HEK293 (cell line): ENCODE measurements around the gene IFFO2.
A peak's percentile ranks its signal among the peaks of the same experiment; 100 is the strongest.

Source experiments
- CTCF ChIA-PET: fragments of 350-600 bp; formaldehyde crosslinking; extraction: SDS; loops from one replicate; lab custom pipeline; 2021; ENCODE audit warnings: antibody characterized with exemption; lab: Yijun Ruan, JAX
- POLR2A ChIA-PET: fragments of 300-600 bp; formaldehyde crosslinking; extraction: SDS; loops from one replicate; lab custom pipeline; 2020; ENCODE audit warnings: antibody characterized with exemption, inconsistent platforms; lab: Yijun Ruan, JAX
- H3K27ac ChIP-seq: fragments of 200-500 bp; sonication (Bioruptor generic); 2 replicates; pipeline ENCODE4 v1.5.1; 2014; ENCODE audit warnings: low read depth, low read length, control low read depth, inconsistent platforms; ENCODE audit errors: extremely low read depth
- H3K36me3 ChIP-seq, 2 experiments: fragments of 200-500 bp in 1 of 2; sonication (Bioruptor generic) in 1 of 2; 1 replicate in 1 of 2; 2 replicates in 1 of 2; pipeline ENCODE4 v1.5.1; 2014 to 2017; ENCODE audit warnings: inconsistent platforms in 2 of 2, low read length in 2 of 2; ENCODE audit not compliant: control insufficient read depth in 2 of 2, insufficient read depth in 1 of 2
- H3K4me1 ChIP-seq: fragments of 200-500 bp; sonication (Bioruptor generic); 2 replicates; pipeline ENCODE4 v1.5.1; 2014; ENCODE audit warnings: mild to moderate bottlenecking, low read length, inconsistent platforms; ENCODE audit not compliant: control insufficient read depth, insufficient read depth
- H3K4me3 ChIP-seq: 2 replicates; pipeline ENCODE4 v1.5.1; 2011; ENCODE audit warnings: low read depth, mild to moderate bottlenecking, control low read depth, low read length, moderate library complexity
- H3K9me3 ChIP-seq: fragments of 200-500 bp; sonication (Bioruptor generic); 2 replicates; pipeline ENCODE4 v1.5.1; 2014; ENCODE audit warnings: low read depth, low read length, inconsistent platforms; ENCODE audit not compliant: control insufficient read depth, insufficient read depth
- ATF2 ChIP-seq: fragments of 450-650 bp; formaldehyde crosslinking; IDR thresholded peaks from 2 replicates; pipeline ENCODE4 v1.5.1; 2016; ENCODE audit warnings: missing biosample characterization, missing genetic modification characterization, low read depth
- GLI2 ChIP-seq: fragments of 450-650 bp; formaldehyde crosslinking; IDR thresholded peaks from 2 replicates; pipeline ENCODE4; 2017; ENCODE audit warnings: missing biosample characterization, missing genetic modification characterization, low read depth, borderline replicate concordance
- GLIS2 ChIP-seq: fragments of 450-650 bp; formaldehyde crosslinking; IDR thresholded peaks from 2 replicates; pipeline ENCODE4 v1.5.1; 2016; ENCODE audit warnings: missing biosample characterization, missing genetic modification characterization
- KLF17 ChIP-seq: fragments of 450-650 bp; formaldehyde crosslinking; IDR thresholded peaks from 2 replicates; pipeline ENCODE4 v1.5.1; 2016; ENCODE audit warnings: missing biosample characterization, missing genetic modification characterization
- OSR2 ChIP-seq: fragments of 450-650 bp; formaldehyde crosslinking; IDR thresholded peaks from 2 replicates; pipeline ENCODE4 v1.5.1; 2016; ENCODE audit warnings: missing biosample characterization, missing genetic modification characterization
- REPIN1 ChIP-seq: fragments of 450-650 bp; formaldehyde crosslinking; IDR thresholded peaks from 2 replicates; pipeline ENCODE4 v1.5.1; 2017; ENCODE audit warnings: missing biosample characterization, missing genetic modification characterization, low read depth
- SETDB1 ChIP-seq: IDR thresholded peaks from one replicate; pipeline ENCODE4 v1.6.1; 2017; ENCODE audit warnings: mild to moderate bottlenecking, low read length, moderate library complexity, mixed read lengths; ENCODE audit not compliant: insufficient read length
- SP2 ChIP-seq: fragments of 450-650 bp; formaldehyde crosslinking; IDR thresholded peaks from 2 replicates; pipeline ENCODE4 v1.5.1; 2016; ENCODE audit warnings: missing biosample characterization, missing genetic modification characterization
- ZBTB21 ChIP-seq: fragments of 450-650 bp; formaldehyde crosslinking; IDR thresholded peaks from 2 replicates; pipeline ENCODE4 v1.5.1; 2017; ENCODE audit warnings: missing biosample characterization, missing genetic modification characterization
- ZBTB6 ChIP-seq: fragments of 450-650 bp; formaldehyde crosslinking; IDR thresholded peaks from 2 replicates; pipeline ENCODE4 v1.5.1; 2017; ENCODE audit warnings: missing biosample characterization, missing genetic modification characterization
- ZFP37 ChIP-seq: fragments of 450-650 bp; formaldehyde crosslinking; IDR thresholded peaks from 2 replicates; pipeline ENCODE4 v1.5.1; 2016; ENCODE audit warnings: missing biosample characterization, missing genetic modification characterization
- ZNF155 ChIP-seq: fragments of 450-650 bp; formaldehyde crosslinking; IDR thresholded peaks from 2 replicates; pipeline ENCODE4 v1.5.1; 2016; ENCODE audit warnings: missing biosample characterization, missing genetic modification characterization
- ZNF16 ChIP-seq: fragments of 450-650 bp; formaldehyde crosslinking; IDR thresholded peaks from 2 replicates; pipeline ENCODE4 v1.5.1; 2016; ENCODE audit warnings: low read depth, missing biosample characterization, missing genetic modification characterization
- ZNF18 ChIP-seq: fragments of 450-650 bp; formaldehyde crosslinking; IDR thresholded peaks from 2 replicates; pipeline ENCODE4 v1.5.1; 2016; ENCODE audit warnings: missing biosample characterization, missing genetic modification characterization
- ZNF214 ChIP-seq: fragments of 450-650 bp; formaldehyde crosslinking; IDR thresholded peaks from 2 replicates; pipeline ENCODE4 v1.5.1; 2017; ENCODE audit warnings: missing biosample characterization, mild to moderate bottlenecking, missing genetic modification characterization, borderline replicate concordance
- ZNF239 ChIP-seq: fragments of 450-650 bp; formaldehyde crosslinking; IDR thresholded peaks from 2 replicates; pipeline ENCODE4 v1.5.1; 2016; ENCODE audit warnings: missing biosample characterization, missing genetic modification characterization
- ZNF311 ChIP-seq: fragments of 450-650 bp; formaldehyde crosslinking; IDR thresholded peaks from 2 replicates; pipeline ENCODE4 v1.5.1; 2017; ENCODE audit warnings: missing biosample characterization, missing genetic modification characterization, borderline replicate concordance
- ZNF354C ChIP-seq: fragments of 450-650 bp; formaldehyde crosslinking; IDR thresholded peaks from 2 replicates; pipeline ENCODE4 v1.5.1; 2016; ENCODE audit warnings: missing biosample characterization, missing genetic modification characterization, low read depth, borderline replicate concordance
- ZNF423 ChIP-seq: fragments of 450-650 bp; formaldehyde crosslinking; IDR thresholded peaks from 2 replicates; pipeline ENCODE4 v1.5.1; 2016; ENCODE audit warnings: missing biosample characterization, missing genetic modification characterization
- ZNF426 ChIP-seq: fragments of 450-650 bp; formaldehyde crosslinking; IDR thresholded peaks from 2 replicates; pipeline ENCODE4 v1.5.1; 2017; ENCODE audit warnings: missing biosample characterization, missing genetic modification characterization, mild to moderate bottlenecking, inconsistent platforms, moderate library complexity
- ZNF529 ChIP-seq: fragments of 450-650 bp; formaldehyde crosslinking; IDR thresholded peaks from 2 replicates; pipeline ENCODE4 v1.5.1; 2017; ENCODE audit warnings: missing genetic modification characterization, missing biosample characterization; ENCODE audit not compliant: insufficient replicate concordance
- ZNF561 ChIP-seq: fragments of 450-650 bp; IDR thresholded peaks from 2 replicates; pipeline ENCODE4 v1.5.1; 2018; ENCODE audit warnings: missing biosample characterization, missing genetic modification characterization, borderline replicate concordance
- ZNF571 ChIP-seq: fragments of 450-650 bp; formaldehyde crosslinking; IDR thresholded peaks from 2 replicates; pipeline ENCODE4 v1.5.0; 2017; ENCODE audit warnings: missing biosample characterization, missing genetic modification characterization
- ZNF585B ChIP-seq: fragments of 450-650 bp; formaldehyde crosslinking; IDR thresholded peaks from 2 replicates; pipeline ENCODE4 v1.5.1; 2016; ENCODE audit warnings: missing biosample characterization, missing genetic modification characterization
- ZNF600 ChIP-seq: fragments of 450-650 bp; formaldehyde crosslinking; IDR thresholded peaks from 2 replicates; pipeline ENCODE4 v1.5.1; 2016; ENCODE audit warnings: missing biosample characterization, missing genetic modification characterization
- ZNF654 ChIP-seq: fragments of 450-650 bp; formaldehyde crosslinking; IDR thresholded peaks from 2 replicates; pipeline ENCODE4 v1.5.1; 2016; ENCODE audit warnings: low read depth, missing biosample characterization, missing genetic modification characterization
- ZSCAN30 ChIP-seq: fragments of 450-650 bp; IDR thresholded peaks from 2 replicates; pipeline ENCODE4 v1.5.1; 2018; ENCODE audit warnings: missing biosample characterization, mild to moderate bottlenecking, missing genetic modification characterization, moderate library complexity
- TF ChIP-seq, protein P1 (sequence below): fragments of 450-650 bp; formaldehyde crosslinking; IDR thresholded peaks from 2 replicates; pipeline ENCODE4 v1.5.1; 2016; ENCODE audit warnings: missing biosample characterization, missing genetic modification characterization, borderline replicate concordance

The IFFO2 gene

GRCh38 chr1:18859560-18859959, 96.9 kb downstream of the IFFO2 start, which contains the start of gene TAS1R2:
TAS1R2 (minus strand) TSS chr1:18859660; CDS start chr1:18859660, 0 bp downstream.
- CTCF ChIA-PET: no interaction called here
- TF ChIP-seq ZNF423: no peak
- TF ChIP-seq, protein P1, sequence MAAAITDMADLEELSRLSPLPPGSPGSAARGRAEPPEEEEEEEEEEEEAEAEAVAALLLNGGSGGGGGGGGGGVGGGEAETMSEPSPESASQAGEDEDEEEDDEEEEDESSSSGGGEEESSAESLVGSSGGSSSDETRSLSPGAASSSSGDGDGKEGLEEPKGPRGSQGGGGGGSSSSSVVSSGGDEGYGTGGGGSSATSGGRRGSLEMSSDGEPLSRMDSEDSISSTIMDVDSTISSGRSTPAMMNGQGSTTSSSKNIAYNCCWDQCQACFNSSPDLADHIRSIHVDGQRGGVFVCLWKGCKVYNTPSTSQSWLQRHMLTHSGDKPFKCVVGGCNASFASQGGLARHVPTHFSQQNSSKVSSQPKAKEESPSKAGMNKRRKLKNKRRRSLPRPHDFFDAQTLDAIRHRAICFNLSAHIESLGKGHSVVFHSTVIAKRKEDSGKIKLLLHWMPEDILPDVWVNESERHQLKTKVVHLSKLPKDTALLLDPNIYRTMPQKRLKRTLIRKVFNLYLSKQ: no peak
- no peak for TF ChIP-seq REPIN1 (tag by site-specific recombination)
- TF ChIP-seq ZFP37 (tag by site-specific recombination): no peak
- TF ChIP-seq ZNF654 (tag by site-specific recombination): no peak
- no peak for TF ChIP-seq SETDB1
- no peak for TF ChIP-seq ZNF16
- TF ChIP-seq GLIS2 (tag by site-specific recombination): no peak
- TF ChIP-seq ZNF561 (tag by site-specific recombination): no peak
- no peak for TF ChIP-seq ATF2 (tag by site-specific recombination)
- no peak for TF ChIP-seq ZNF18 (tag by site-specific recombination)
- no peak for TF ChIP-seq ZBTB6 (tag by site-specific recombination)
- TF ChIP-seq OSR2: no peak
- TF ChIP-seq ZNF155 (tag by site-specific recombination): no peak
- no peak for TF ChIP-seq ZNF214 (tag by site-specific recombination)
- TF ChIP-seq ZNF585B: no peak
- no peak for TF ChIP-seq ZBTB21 (tag by site-specific recombination)
- TF ChIP-seq, all 188 proteins: peak for 0

GRCh38 chr1:18858070-18858688, 98.3 kb downstream of the IFFO2 start:
- CTCF ChIA-PET: no interaction called here
- TF ChIP-seq ZSCAN30: no peak
- peak; percentile 40; the same call in 1 of the 2 replicates for TF ChIP-seq ZNF239 (tag by site-specific recombination)
- TF ChIP-seq SP2 (tag by site-specific recombination): no peak; the same call in 1 of the 2 replicates
- TF ChIP-seq GLI2 (tag by site-specific recombination): no peak
- TF ChIP-seq ZNF600 (tag by site-specific recombination): no peak
- 0 out of 2 replicates have a peak, but pooled peaks have one; percentile 41 for TF ChIP-seq ZNF311 (tag by site-specific recombination)
- TF ChIP-seq KLF17 (tag by site-specific recombination): no peak
- no peak for TF ChIP-seq ATF2 (tag by site-specific recombination)
- no peak for TF ChIP-seq ZNF354C
- TF ChIP-seq ZNF529 (tag by site-specific recombination): no peak
- no peak for TF ChIP-seq ZNF426
- peak; percentile 14; the same call in 1 of the 2 replicates for TF ChIP-seq ZNF571 (tag by site-specific recombination)

More at GRCh38 chr1:18859560-18859959, 96.9 kb downstream of the IFFO2 start, which contains the start of gene TAS1R2:
- Histone ChIP-seq H3K27ac (no peak within 1 kb of the TSS), H3K36me3 (no peaks in the 10 kb centered on the region), H3K4me3 (no peak within 1 kb of the TSS), H3K9me3 (no peaks in the 10 kb centered on the region), H3K4me1 (no peaks in the 10 kb centered on the region)
- POLR2A ChIA-PET: no interaction called here

More at GRCh38 chr1:18858070-18858688, 98.3 kb downstream of the IFFO2 start:
- Histone ChIP-seq H3K36me3 (no peaks in the 10 kb centered on the region), H3K9me3 (no peaks in the 10 kb centered on the region), H3K4me3 (no peak overlapping the region), H3K27ac (no peak overlapping the region), H3K4me1 (no peaks in the 10 kb centered on the region)
- POLR2A ChIA-PET: no interaction called here
